ENCODE measurements around the gene ARHGAP12.

ARHGAP12 gene

DNA sequence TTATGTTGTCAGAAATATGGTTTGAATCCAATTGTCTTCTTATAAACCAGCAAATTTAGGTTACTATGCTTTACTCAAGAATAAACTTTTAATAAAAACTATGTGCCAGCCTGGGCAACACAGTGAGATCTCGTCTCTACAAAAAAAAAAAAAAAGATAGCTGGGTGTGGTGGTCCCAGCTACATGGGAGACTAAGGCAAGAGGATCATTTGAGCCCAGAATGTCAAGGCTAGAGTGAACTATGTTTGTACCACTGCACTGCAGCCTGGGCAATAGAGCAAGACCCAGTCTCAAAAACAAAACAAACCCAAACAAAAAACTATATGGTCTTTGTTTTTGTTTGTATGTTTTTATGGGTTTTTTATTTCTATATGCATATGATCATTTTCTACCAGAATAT, 7.5 kb upstream of the ARHGAP12 start:
- H3K27ac ChIP-seq (ENCODE audit: low read depth, low read length) = no peak overlapping the region
- TF ChIP-seq, protein P1, sequence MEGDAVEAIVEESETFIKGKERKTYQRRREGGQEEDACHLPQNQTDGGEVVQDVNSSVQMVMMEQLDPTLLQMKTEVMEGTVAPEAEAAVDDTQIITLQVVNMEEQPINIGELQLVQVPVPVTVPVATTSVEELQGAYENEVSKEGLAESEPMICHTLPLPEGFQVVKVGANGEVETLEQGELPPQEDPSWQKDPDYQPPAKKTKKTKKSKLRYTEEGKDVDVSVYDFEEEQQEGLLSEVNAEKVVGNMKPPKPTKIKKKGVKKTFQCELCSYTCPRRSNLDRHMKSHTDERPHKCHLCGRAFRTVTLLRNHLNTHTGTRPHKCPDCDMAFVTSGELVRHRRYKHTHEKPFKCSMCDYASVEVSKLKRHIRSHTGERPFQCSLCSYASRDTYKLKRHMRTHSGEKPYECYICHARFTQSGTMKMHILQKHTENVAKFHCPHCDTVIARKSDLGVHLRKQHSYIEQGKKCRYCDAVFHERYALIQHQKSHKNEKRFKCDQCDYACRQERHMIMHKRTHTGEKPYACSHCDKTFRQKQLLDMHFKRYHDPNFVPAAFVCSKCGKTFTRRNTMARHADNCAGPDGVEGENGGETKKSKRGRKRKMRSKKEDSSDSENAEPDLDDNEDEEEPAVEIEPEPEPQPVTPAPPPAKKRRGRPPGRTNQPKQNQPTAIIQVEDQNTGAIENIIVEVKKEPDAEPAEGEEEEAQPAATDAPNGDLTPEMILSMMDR (IDR thresholded peaks at IDR 0.05; ENCODE audit: low read depth, low read length, poor library complexity, severe bottlenecking) = no peak
- no peak for TF ChIP-seq EZH2phosphoT487 (IDR thresholded peaks at IDR 0.05; ENCODE audit: borderline replicate concordance, low read length)
- H3F3A ChIP-seq (ENCODE audit: control insufficient read depth, insufficient read depth) = peaks cover 4% of the 10 kb centered on the region; the same call in 1 of the 2 replicates
- peaks cover 14% of the 10 kb centered on the region for H3K4me1 ChIP-seq (ENCODE audit: control insufficient read depth, low read length)
- H3K4me2 ChIP-seq (ENCODE audit: low read length) = no peak overlapping the region
- no peaks in the 10 kb centered on the region for H3K9me2 ChIP-seq (replicated peaks; ENCODE audit: control insufficient read depth, low read length)
- H3K9me3 ChIP-seq (ENCODE audit: control insufficient read depth, insufficient read depth, low read length) = no peaks in the 10 kb centered on the region
- H3K36me3 ChIP-seq (ENCODE audit: control insufficient read depth, low read length) = no peaks in the 10 kb centered on the region
- no peaks in the 10 kb centered on the region for H3K79me2 ChIP-seq (ENCODE audit: control insufficient read depth, low read length)
- no peaks in the 10 kb centered on the region for H4K20me1 ChIP-seq (ENCODE audit: control insufficient read depth, insufficient read depth, low read depth, low read length)
- no peaks in the 10 kb centered on the region for H3K27me3 ChIP-seq (ENCODE audit: control insufficient read depth, low read length)
- H3K4me3 ChIP-seq (ENCODE audit: low read length) = no peak overlapping the region

- no peaks in the 10 kb centered on the region for H3K9me2 ChIP-seq (replicated peaks; ENCODE audit: control insufficient read depth, low read length)
- no peak overlapping the region for H3K4me3 ChIP-seq (ENCODE audit: low read length)
- no peak overlapping the region for H3K27ac ChIP-seq (ENCODE audit: low read depth, low read length)
- H3K9me3 ChIP-seq (ENCODE audit: control insufficient read depth, insufficient read depth, low read length) = no peaks in the 10 kb centered on the region
- TF ChIP-seq, protein P1 (IDR thresholded peaks at IDR 0.05; ENCODE audit: low read depth, low read length, poor library complexity, severe bottlenecking) = no peak
- TF ChIP-seq EZH2phosphoT487 (IDR thresholded peaks at IDR 0.05; ENCODE audit: borderline replicate concordance, low read length) = no peak
- no peaks in the 10 kb centered on the region for H3K36me3 ChIP-seq (ENCODE audit: control insufficient read depth, low read length)
- no peaks in the 10 kb centered on the region for H3K27me3 ChIP-seq (ENCODE audit: control insufficient read depth, low read length)
- no peak overlapping the region for H3K4me2 ChIP-seq (ENCODE audit: low read length)
- H3K4me1 ChIP-seq (ENCODE audit: control insufficient read depth, low read length) = peaks cover 14% of the 10 kb centered on the region
- no peaks in the 10 kb centered on the region for H3K79me2 ChIP-seq (ENCODE audit: control insufficient read depth, low read length)
- peaks cover 7% of the 10 kb centered on the region; the same call in 1 of the 2 replicates for H3F3A ChIP-seq (ENCODE audit: control insufficient read depth, insufficient read depth)
- H4K20me1 ChIP-seq (ENCODE audit: control insufficient read depth, insufficient read depth, low read depth, low read length) = no peaks in the 10 kb centered on the region
Measured at GRCh38 chr10:31935678-31936077, 7.0 kb upstream of the ARHGAP12 start.

DNA sequence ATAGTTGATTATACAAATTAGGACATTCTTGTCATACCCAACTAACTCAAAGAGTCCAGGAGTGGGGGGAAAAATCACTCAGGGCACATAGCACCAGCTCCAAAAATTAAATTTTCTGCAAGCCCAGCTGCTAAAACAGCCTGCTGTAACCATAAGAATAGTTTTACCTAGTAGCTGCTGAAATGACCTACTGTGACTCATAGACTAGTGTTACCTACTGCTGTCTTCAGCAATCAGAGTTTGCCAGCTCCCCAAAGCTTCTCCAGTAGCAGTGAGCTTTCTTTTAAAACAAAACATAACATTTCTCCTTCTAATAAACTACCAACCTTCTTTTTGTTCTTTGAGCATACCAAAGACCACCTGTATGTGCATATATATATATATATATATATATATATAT, 4.2 kb upstream of the ARHGAP12 start:
- no peaks in the 10 kb centered on the region for H3K27me3 ChIP-seq (ENCODE audit: control insufficient read depth, low read length)

More for the DNA sequence above, 4.2 kb upstream of the ARHGAP12 start:
- H3F3A ChIP-seq (ENCODE audit: control insufficient read depth, insufficient read depth) = peaks cover 7% of the 10 kb centered on the region; the same call in 1 of the 2 replicates
- no peaks in the 10 kb centered on the region for H4K20me1 ChIP-seq (ENCODE audit: control insufficient read depth, insufficient read depth, low read depth, low read length)
- peaks cover 16% of the 10 kb centered on the region for H3K4me1 ChIP-seq (ENCODE audit: control insufficient read depth, low read length)
- TF ChIP-seq, protein P1 (IDR thresholded peaks at IDR 0.05; ENCODE audit: low read depth, low read length, poor library complexity, severe bottlenecking) = no peak
- no peak for TF ChIP-seq EZH2phosphoT487 (IDR thresholded peaks at IDR 0.05; ENCODE audit: borderline replicate concordance, low read length)
- H3K9me3 ChIP-seq (ENCODE audit: control insufficient read depth, insufficient read depth, low read length) = no peaks in the 10 kb centered on the region
- H3K36me3 ChIP-seq (ENCODE audit: control insufficient read depth, low read length) = no peaks in the 10 kb centered on the region
- no peak overlapping the region for H3K4me2 ChIP-seq (ENCODE audit: low read length)
- H3K9me2 ChIP-seq (replicated peaks; ENCODE audit: control insufficient read depth, low read length) = no peaks in the 10 kb centered on the region
- peaks cover 7% of the 10 kb centered on the region for H3K79me2 ChIP-seq (ENCODE audit: control insufficient read depth, low read length)
- H3K4me3 ChIP-seq (ENCODE audit: low read length) = no peak overlapping the region
- no peak overlapping the region for H3K27ac ChIP-seq (ENCODE audit: low read depth, low read length)
